Adrenal gland (tissue), 12 donors: ENCODE data around the gene KCNIP1. TPM values are rescaled to one million over a fixed set of nuclear protein-coding genes. Genes with fewer than 3 reads are reported as not detected.

ENCODE experiments used
- DNase-seq, 7 donors: peaks; one replicate each; pipeline ENCODE4 v3.0.0-alpha.2; 2019 to 2020
- H3K27ac ChIP-seq, 5 donors: fragments of 200-600 bp; sonication (generic) in 4 of 5; 1 replicate in 3 of 5; 2 replicates in 2 of 5; pipeline versions ENCODE4 v1.5.1 to v1.8.0; 2016 to 2020; ENCODE audit warnings: mild to moderate bottlenecking in 1 of 5
- H3K27me3 ChIP-seq: fragments of 200-600 bp; 2 replicates; pipeline ENCODE4 v1.8.0; 2021
- H3K36me3 ChIP-seq, 2 donors: fragments of 200-600 bp; replicated peaks in 1 of 2; 1 replicate in 1 of 2; 2 replicates in 1 of 2; pipeline versions ENCODE4 v1.5.1 to v1.8.0; 2018 to 2022
- H3K4me1 ChIP-seq, 2 donors: fragments of 200-600 bp; replicated peaks in 1 of 2; 1 replicate in 1 of 2; 2 replicates in 1 of 2; pipeline versions ENCODE4 v1.5.1 to v1.8.0; 2018 to 2021
- H3K4me3 ChIP-seq, 4 donors: fragments of 200-600 bp; sonication (generic) in 3 of 4; one replicate each; pipeline ENCODE4 v1.5.1; 2016 to 2018
- H3K9me3 ChIP-seq, 3 donors: fragments of 200-600 bp; sonication (generic) in 1 of 3; replicated peaks in 1 of 3; 1 replicate in 2 of 3; 2 replicates in 1 of 3; pipeline versions ENCODE4 v1.5.1 to v1.8.0; 2016 to 2021
- POLR2A ChIP-seq, 2 donors: fragments of 450-650 bp; IDR thresholded peaks; one replicate each; pipeline ENCODE4 v1.6.1; 2017; ENCODE audit warnings: antibody characterized with exemption in 2 of 2, mild to moderate bottlenecking in 2 of 2, moderate library complexity in 1 of 2
- WGBS, 4 donors: extraction: QIAGEN DNeasy Blood & Tissue Kit in 2 of 4; methylation state at CpG; one replicate each; pipeline versions ENCODE4 v1.1.5 to v1.1.7; 2013 to 2017; 5-methylcytosine and 5-hydroxymethylcytosine counted together
- intact Hi-C, 2 donors: fragments of 100-400 bp; cut with DNase I; formaldehyde crosslinking; loops; one replicate each; pipeline versions ENCODE4 v1.14.1 to v1.15.0; 2022 to 2023
- polyA plus RNA-seq, 3 donors: library from polyadenylated mRNA; stranded (reverse); fragments of 200-250 nt in 2 of 3; fragments of 350-450 nt in 1 of 3; fragmentation: Illumina TruSeq in 1 of 3; extraction: RNeasy Lipid Tissue Mini Kit (QIAGEN cat#74804) in 1 of 3; gene quantifications; one replicate each; pipeline ENCODE4 v1.2.3, GENCODE V29; 2013 to 2014
- total RNA-seq, 9 donors: library from RNA; depleted of rRNA in 4 of 9; stranded (reverse); fragments of >200 nt in 4 of 9; fragments of 120-200 nt in 1 of 9; fragmentation: NEBNext Ultra II Directional in 1 of 9; extraction: Animal tissue kit (Norgen Biotek cat#: 25700) in 1 of 9; gene quantifications; one replicate each; pipeline versions ENCODE4 v1.1.0 to v1.2.4, GENCODE V29; 2013 to 2023
- TF ChIP-seq, protein P1 (sequence below), 6 experiments: fragments of 450-650 bp in 4 of 6; fragments of 200-600 bp in 2 of 6; sonication (generic) in 1 of 6; IDR thresholded peaks; 1 replicate in 5 of 6; 2 replicates in 1 of 6; pipeline versions ENCODE4 v1.5.1 to v1.8.0; 2016 to 2021; ENCODE audit warnings: antibody characterized with exemption in 6 of 6, mild to moderate bottlenecking in 2 of 6, moderate library complexity in 1 of 6
- donor health status: healthy with polysubstance abuse.
- donor health status: Bipolar disorder and iron deficiency.
- donor health status: DM: yes; HTN: yes; CAD: no.
- donor health status: DM: no; HTN: no; CAD: no.
- donor health status: DM: no; HTN: no; CAD: no.
- donor health status: DM: yes; HTN: yes; CAD: no.

The KCNIP1 gene
- total and polyA plus RNA-seq, 12 donors: 0.14 to 12.6 (median 1.7) TPM; not detected in 1

DNA sequence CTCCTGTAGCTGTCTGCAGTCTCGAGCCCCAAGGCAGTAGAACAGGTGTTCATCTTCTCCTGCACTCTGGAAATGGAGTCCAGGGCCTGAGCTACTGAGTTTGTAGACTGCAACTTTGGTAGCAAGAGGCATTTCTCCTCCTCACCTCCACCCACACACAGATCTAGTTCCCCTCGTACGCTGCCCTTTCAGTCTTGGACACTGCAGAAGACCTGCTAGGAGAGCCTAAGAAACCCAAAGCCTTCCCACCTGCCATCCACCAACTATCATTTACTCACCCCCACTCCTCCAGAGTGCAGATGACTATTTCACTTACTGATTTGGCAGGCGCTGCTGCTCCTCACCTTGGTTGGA, 59.0 kb downstream of the KCNIP1 start:
- 82 to 91% (median 83%) methylated on average over 4 of the region's 4 CpGs for WGBS, 4 donors
- intact Hi-C loops: no loop called here

DNA sequence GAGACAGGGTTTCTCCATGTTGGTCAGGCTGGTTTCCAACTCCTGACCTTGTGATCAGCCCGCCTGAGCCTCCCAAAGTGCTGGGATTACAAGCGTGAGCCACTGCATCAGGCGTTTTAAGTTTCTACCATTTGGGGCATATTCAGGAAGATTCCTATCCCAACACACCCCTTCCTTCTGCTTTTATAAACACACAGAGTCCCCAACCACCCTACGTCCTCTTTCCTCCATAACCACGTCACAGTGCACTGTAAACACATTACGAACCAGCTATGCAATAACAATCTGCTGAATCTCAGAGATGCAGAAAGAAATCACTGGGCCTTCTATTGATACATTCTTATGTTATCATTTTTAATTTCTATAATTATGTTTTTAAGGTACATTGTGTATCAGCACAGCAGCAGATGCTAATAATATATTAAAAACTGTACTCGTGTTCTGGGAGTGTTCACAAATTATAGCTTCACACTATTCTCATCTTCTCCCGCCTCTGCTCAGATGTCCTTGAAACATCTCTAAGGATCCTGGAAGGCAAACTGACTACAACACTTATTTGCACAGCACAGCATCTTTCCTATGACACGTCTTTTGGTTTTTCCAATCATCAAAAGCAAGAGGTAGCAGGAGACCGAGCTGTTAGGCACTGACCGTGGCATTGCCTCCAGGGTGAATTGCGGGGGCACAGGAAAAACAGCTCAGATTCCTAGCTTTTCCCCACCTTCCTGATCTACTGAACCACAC, 60.2 kb downstream of the KCNIP1 start:
- peak overlapping the region in 1 of 5 donors; percentile 36 for H3K27ac ChIP-seq
- H3K4me1 ChIP-seq: no peaks in the 10 kb centered on the region
- no peaks in the 10 kb centered on the region for H3K9me3 ChIP-seq
- H3K36me3 ChIP-seq: no peaks in the 10 kb centered on the region
- peaks cover 3% of the 10 kb centered on the region for H3K27me3 ChIP-seq
- 75 to 78% (median 77%) methylated on average over 12 of the region's 12 CpGs for whole genome bisulfite sequencing, 4 donors
- intact Hi-C loops: no loop called here
- no peak for TF ChIP-seq POLR2A (IDR thresholded peaks at IDR 0.05)
- TF ChIP-seq, protein P1, sequence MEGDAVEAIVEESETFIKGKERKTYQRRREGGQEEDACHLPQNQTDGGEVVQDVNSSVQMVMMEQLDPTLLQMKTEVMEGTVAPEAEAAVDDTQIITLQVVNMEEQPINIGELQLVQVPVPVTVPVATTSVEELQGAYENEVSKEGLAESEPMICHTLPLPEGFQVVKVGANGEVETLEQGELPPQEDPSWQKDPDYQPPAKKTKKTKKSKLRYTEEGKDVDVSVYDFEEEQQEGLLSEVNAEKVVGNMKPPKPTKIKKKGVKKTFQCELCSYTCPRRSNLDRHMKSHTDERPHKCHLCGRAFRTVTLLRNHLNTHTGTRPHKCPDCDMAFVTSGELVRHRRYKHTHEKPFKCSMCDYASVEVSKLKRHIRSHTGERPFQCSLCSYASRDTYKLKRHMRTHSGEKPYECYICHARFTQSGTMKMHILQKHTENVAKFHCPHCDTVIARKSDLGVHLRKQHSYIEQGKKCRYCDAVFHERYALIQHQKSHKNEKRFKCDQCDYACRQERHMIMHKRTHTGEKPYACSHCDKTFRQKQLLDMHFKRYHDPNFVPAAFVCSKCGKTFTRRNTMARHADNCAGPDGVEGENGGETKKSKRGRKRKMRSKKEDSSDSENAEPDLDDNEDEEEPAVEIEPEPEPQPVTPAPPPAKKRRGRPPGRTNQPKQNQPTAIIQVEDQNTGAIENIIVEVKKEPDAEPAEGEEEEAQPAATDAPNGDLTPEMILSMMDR (IDR thresholded peaks at IDR 0.05): no peak
- DNase-seq: no peak
- no peak overlapping the region for H3K4me3 ChIP-seq

More for the DNA sequence above, 59.0 kb downstream of the KCNIP1 start:
- no peak for DNase-seq
- no peak for TF ChIP-seq POLR2A (IDR thresholded peaks at IDR 0.05)
- peaks cover 3% of the 10 kb centered on the region for H3K27me3 ChIP-seq
- H3K4me1 ChIP-seq: no peaks in the 10 kb centered on the region
- no peaks in the 10 kb centered on the region for H3K36me3 ChIP-seq
- H3K27ac ChIP-seq: no peak overlapping the region
- no peak overlapping the region for H3K4me3 ChIP-seq
- no peaks in the 10 kb centered on the region for H3K9me3 ChIP-seq

DNA sequence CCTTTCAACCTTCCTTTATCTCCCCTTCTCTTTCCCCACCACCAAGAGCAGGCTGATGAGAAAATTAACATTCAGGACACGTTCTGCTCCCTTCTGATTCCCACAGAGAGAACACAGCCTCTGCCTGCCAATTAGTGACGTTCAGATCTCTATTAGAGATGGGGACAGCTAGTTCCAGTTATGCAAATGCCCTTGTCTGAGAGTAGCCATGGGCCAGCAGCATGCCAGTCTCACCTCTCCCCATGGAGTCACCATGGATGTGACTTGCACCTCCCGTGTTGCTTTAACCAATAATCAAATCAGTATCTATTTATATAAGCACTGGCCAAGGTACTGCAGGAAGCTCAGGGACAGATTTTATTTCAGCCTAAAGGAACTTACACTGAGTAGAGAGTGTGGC, 61.3 kb downstream of the KCNIP1 start:
- H3K4me1 ChIP-seq: no peaks in the 10 kb centered on the region

DNA sequence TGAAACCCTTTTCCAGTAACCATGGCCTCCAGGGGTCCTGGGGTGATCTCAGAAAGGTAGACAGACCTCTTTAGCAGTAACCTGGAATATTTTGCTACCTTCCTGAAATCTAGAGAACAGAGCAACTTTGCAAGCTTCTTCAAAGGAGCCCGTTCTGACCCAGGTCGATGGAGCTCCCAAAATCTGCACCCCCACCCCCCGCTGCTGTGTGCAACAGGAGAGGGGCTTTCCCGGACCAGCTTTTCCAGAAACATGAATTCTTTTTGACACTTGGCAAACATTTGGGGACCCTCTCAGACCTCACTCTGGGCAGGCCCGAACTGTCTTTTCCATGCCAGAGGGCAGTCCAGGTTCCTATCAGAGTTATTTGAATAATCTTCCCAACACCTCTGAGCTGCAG, 65.3 kb downstream of the KCNIP1 start:
- Histone ChIP-seq H3K27ac (no peak overlapping the region), H3K36me3 (no peaks in the 10 kb centered on the region), H3K4me1 (no peaks in the 10 kb centered on the region), H3K4me3 (no peak overlapping the region), H3K27me3 (peaks cover 9% of the 10 kb centered on the region), H3K9me3 (no peaks in the 10 kb centered on the region)
- TF ChIP-seq, protein P1 (IDR thresholded peaks at IDR 0.05): no peak
- TF ChIP-seq POLR2A (IDR thresholded peaks at IDR 0.05): no peak
- intact Hi-C loops: no loop called here
- DNase-seq: no peak
- WGBS, 4 donors: 80 to 91% (median 84%) methylated on average over 5 of the region's 5 CpGs

More for the DNA sequence above, 61.3 kb downstream of the KCNIP1 start:
- DNase-seq: peak in 1 of 7 donors; percentile 92
- Histone ChIP-seq H3K36me3 (no peaks in the 10 kb centered on the region), H3K9me3 (no peaks in the 10 kb centered on the region), H3K27ac (peak overlapping the region in 1 of 5 donors; percentile 36), H3K4me3 (no peak overlapping the region), H3K27me3 (peaks cover 9% of the 10 kb centered on the region)
- 38 to 51% (median 43%) methylated on average over 3 of the region's 3 CpGs for WGBS, 4 donors
- intact Hi-C loops: no loop called here
- no peak for TF ChIP-seq POLR2A (IDR thresholded peaks at IDR 0.05)
- TF ChIP-seq, protein P1 (IDR thresholded peaks at IDR 0.05): no peak

DNA sequence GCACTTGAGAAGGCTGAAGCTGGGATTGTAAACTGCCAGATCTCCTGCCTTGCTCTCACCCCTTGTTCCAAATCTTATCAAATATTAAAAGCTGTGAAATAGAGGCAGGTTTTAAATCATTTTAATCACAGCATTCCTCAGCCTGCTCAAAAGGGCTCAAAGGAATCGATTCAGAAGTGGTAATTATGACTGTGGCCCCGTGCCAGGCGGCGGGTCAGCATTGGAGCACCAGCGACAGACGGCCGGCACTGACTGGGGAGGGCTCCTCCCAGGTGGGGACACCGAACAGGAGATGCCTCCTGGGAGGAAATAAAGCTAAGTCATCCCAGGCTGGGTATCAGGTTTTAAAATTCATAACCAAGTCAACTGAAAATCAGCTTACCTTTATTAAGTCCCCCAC, 66.7 kb downstream of the KCNIP1 start:
- peaks cover 9% of the 10 kb centered on the region for H3K27me3 ChIP-seq
- no peak overlapping the region for H3K27ac ChIP-seq
- 39 to 70% (median 53%) methylated on average over 8 of the region's 8 CpGs for WGBS, 4 donors
- intact Hi-C loops: no loop called here
- TF ChIP-seq POLR2A (IDR thresholded peaks at IDR 0.05): no peak
- TF ChIP-seq, protein P1 (IDR thresholded peaks at IDR 0.05): no peak
- H3K36me3 ChIP-seq: no peaks in the 10 kb centered on the region
- no peak overlapping the region for H3K4me3 ChIP-seq
- H3K9me3 ChIP-seq: no peaks in the 10 kb centered on the region
- no peaks in the 10 kb centered on the region for H3K4me1 ChIP-seq
- no peak for DNase-seq
